ENCODE data around the gene CAPG.
"Not testable (repeated sequence)": the region's sequence is repeated elsewhere in the genome, so short reads cannot be mapped to it uniquely, and the experiment has no call there.

Gene CAPG

DNA sequence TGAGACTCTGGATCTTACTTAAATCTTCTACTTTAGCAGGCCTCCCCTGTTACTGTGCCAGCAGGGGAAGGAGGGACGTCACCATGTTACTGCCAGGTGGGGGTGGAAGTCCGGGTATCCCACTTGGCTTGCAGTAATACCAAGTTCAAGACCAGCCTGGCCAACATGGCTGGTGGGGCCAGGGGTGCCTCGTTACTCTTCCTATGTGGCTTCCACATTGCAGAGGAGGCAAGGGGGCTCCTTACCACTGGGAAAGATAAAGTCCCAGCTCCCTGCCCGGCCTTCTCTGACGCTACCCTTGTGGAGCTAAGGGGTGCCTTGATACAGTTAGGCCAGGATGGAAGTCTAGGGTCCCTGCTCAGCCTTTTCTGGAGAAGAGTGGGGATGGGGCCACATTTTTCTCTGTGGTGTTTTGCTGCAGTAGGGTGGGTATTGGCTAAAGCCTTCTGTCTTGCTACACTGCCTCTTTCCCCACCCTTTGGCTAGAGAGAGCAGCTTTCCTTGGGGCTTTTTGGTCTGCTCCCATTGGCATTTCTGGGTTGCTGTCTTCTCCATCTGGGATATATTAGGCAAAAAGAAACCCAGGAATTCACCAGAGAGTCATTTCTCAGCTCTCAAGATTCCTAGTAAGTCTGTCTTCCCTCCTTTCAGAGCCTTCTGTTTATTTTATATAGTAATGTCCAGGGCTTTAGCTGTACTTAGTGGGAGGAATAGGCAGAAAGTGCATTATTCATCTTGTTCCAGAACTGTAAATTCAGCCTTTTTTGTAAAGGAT lies 33.7 kb downstream of the CAPG start:
- DNase-seq (ENCODE audit: extremely low spot score) = no peak
- ChIA-PET CTCF (interaction anchor here (0.6 kb wide), 1 partner anchor 284 kb away, joined by 3 read pairs; no protein-coding TSS in a partner anchor), POLR2A (no interaction called here)
- TF ChIP-seq ARNT (IDR thresholded peaks at IDR 0.05) (no peak), SP1 (IDR thresholded peaks at IDR 0.05) (no peak), FOXM1 (IDR thresholded peaks at IDR 0.05; ENCODE audit: borderline replicate concordance) (no peak), SUZ12 (IDR thresholded peaks at IDR 0.05) (no peak), HDGF (IDR thresholded peaks at IDR 0.05; ENCODE audit: borderline replicate concordance) (no peak), L3MBTL2 (conservative IDR thresholded peaks at IDR 0.05) (no peak), LEF1 (IDR thresholded peaks at IDR 0.05; ENCODE audit: borderline replicate concordance) (no peak), FOXK2 (IDR thresholded peaks at IDR 0.05) (no peak), NFRKB (IDR thresholded peaks at IDR 0.05) (no peak), CTBP1 (IDR thresholded peaks at IDR 0.05; ENCODE audit: borderline replicate concordance) (no peak), ZNF384 (IDR thresholded peaks at IDR 0.05) (no peak), TARDBP (IDR thresholded peaks at IDR 0.05) (no peak), BHLHE40 (IDR thresholded peaks at IDR 0.05; ENCODE audit: borderline replicate concordance) (no peak), ELF4 (IDR thresholded peaks at IDR 0.05) (no peak), FOXA1 (IDR thresholded peaks at IDR 0.05) (no peak)
- TF ChIP-seq, protein P1, sequence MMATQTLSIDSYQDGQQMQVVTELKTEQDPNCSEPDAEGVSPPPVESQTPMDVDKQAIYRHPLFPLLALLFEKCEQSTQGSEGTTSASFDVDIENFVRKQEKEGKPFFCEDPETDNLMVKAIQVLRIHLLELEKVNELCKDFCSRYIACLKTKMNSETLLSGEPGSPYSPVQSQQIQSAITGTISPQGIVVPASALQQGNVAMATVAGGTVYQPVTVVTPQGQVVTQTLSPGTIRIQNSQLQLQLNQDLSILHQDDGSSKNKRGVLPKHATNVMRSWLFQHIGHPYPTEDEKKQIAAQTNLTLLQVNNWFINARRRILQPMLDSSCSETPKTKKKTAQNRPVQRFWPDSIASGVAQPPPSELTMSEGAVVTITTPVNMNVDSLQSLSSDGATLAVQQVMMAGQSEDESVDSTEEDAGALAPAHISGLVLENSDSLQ (IDR thresholded peaks at IDR 0.05) = no peak

DNA sequence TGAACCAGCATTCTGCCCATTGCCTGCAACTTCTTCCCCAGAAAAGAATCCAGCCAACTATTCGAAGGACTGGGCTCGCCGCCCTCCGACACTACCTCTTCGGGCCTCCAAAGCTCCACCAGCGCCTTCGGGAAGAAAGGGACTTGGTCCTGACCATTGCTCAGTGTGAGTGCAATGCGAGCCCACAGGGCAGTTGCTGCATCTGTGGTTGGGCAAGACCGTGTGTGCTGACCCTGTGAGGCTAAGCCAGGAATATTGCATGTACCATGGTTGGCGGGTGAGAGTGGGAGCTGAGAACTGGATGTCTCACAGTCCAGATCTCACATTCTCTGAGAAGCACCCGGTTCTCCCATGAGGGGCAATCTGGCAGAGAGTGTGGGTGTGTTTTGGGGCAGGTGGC lies 39.1 kb downstream of the CAPG start:
- CTCF ChIA-PET = interaction anchor here (0.7 kb wide), 1 partner anchor 13 kb away, joined by 4 read pairs; no protein-coding TSS in a partner anchor
- TF ChIP-seq, protein P1 (IDR thresholded peaks at IDR 0.05) = no peak
- TF ChIP-seq TARDBP (IDR thresholded peaks at IDR 0.05) (no peak), ELF4 (IDR thresholded peaks at IDR 0.05) (no peak), L3MBTL2 (conservative IDR thresholded peaks at IDR 0.05) (no peak), NFRKB (IDR thresholded peaks at IDR 0.05) (no peak), SUZ12 (IDR thresholded peaks at IDR 0.05) (no peak), FOXA1 (IDR thresholded peaks at IDR 0.05) (no peak), BHLHE40 (IDR thresholded peaks at IDR 0.05; ENCODE audit: borderline replicate concordance) (no peak), CTBP1 (IDR thresholded peaks at IDR 0.05; ENCODE audit: borderline replicate concordance) (no peak), ARNT (IDR thresholded peaks at IDR 0.05) (no peak), FOXK2 (IDR thresholded peaks at IDR 0.05) (no peak), HDGF (IDR thresholded peaks at IDR 0.05; ENCODE audit: borderline replicate concordance) (no peak), LEF1 (IDR thresholded peaks at IDR 0.05; ENCODE audit: borderline replicate concordance) (no peak), FOXM1 (IDR thresholded peaks at IDR 0.05; ENCODE audit: borderline replicate concordance) (no peak), SP1 (IDR thresholded peaks at IDR 0.05) (no peak), ZNF384 (IDR thresholded peaks at IDR 0.05) (no peak)

DNA sequence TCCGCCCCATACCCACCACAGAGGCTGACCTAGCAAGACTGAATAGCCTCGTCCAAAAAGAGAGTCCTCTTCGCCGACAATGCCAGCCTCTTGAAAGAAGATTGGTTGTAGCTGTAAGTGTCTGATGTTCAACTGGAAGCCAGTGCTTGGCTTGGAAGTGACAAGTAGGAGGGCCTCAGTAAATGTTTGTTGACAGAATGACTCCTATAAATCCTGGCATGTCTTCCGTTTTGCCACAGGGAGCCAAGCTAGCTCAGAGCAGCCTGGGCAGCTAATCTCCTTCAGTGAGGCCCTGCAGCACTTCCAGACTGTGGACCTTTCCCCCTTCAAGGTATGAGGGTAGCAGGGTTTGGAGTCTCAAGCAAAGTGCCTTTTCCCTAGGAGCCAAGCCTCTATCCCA lies 40.7 kb downstream of the CAPG start:
- CTCF ChIA-PET = interaction anchor here (0.9 kb wide), 1 partner anchor 183 kb away, joined by 4 read pairs; no protein-coding TSS in a partner anchor
- POLR2A ChIA-PET = no interaction called here
- TF ChIP-seq BHLHE40 (IDR thresholded peaks at IDR 0.05; ENCODE audit: borderline replicate concordance) = no peak
- no peak for TF ChIP-seq ZNF384 (IDR thresholded peaks at IDR 0.05)
- no peak for TF ChIP-seq SP1 (IDR thresholded peaks at IDR 0.05)
- DNase-seq (ENCODE audit: extremely low spot score) = no peak

More for the DNA sequence above, 39.1 kb downstream of the CAPG start:
- POLR2A ChIA-PET = interaction anchor here (0.9 kb wide), 1 partner anchor 17 kb away, joined by 3 read pairs; the partner anchor contains the start of gene RETSAT
- DNase-seq (ENCODE audit: extremely low spot score) = no peak

DNA sequence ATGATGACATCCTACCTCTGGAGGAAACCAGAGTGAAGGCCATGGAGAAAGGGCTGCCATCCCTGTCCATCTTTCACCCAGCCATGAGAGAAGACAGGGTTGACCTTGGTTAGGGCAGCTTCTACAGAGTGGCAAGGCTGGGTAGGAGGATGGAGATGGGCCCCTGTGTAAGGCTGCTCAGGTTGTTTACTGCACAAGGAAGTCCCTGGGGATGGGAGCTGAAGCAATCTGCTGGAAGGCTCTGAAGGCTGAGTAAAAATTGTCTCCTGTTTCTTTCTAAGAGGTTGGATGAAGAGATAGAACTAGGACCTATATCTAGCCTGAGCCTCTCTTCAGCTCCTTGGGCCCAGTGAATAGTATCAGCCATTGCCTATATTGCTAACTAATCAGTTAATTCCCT lies 41.2 kb downstream of the CAPG start:
- ChIA-PET CTCF (interaction anchor here (0.9 kb wide), 1 partner anchor 183 kb away, joined by 4 read pairs; no protein-coding TSS in a partner anchor), POLR2A (no interaction called here)
- DNase-seq (ENCODE audit: extremely low spot score) = no peak
- TF ChIP-seq L3MBTL2 (conservative IDR thresholded peaks at IDR 0.05) = no peak
- no peak for TF ChIP-seq BHLHE40 (IDR thresholded peaks at IDR 0.05; ENCODE audit: borderline replicate concordance)
- no peak for TF ChIP-seq TARDBP (IDR thresholded peaks at IDR 0.05)
- TF ChIP-seq SP1 (IDR thresholded peaks at IDR 0.05) = no peak
- no peak for TF ChIP-seq CTBP1 (IDR thresholded peaks at IDR 0.05; ENCODE audit: borderline replicate concordance)
- TF ChIP-seq ZNF384 (IDR thresholded peaks at IDR 0.05) = no peak
- no peak for TF ChIP-seq ARNT (IDR thresholded peaks at IDR 0.05)
- TF ChIP-seq FOXK2 (IDR thresholded peaks at IDR 0.05) = no peak

DNA sequence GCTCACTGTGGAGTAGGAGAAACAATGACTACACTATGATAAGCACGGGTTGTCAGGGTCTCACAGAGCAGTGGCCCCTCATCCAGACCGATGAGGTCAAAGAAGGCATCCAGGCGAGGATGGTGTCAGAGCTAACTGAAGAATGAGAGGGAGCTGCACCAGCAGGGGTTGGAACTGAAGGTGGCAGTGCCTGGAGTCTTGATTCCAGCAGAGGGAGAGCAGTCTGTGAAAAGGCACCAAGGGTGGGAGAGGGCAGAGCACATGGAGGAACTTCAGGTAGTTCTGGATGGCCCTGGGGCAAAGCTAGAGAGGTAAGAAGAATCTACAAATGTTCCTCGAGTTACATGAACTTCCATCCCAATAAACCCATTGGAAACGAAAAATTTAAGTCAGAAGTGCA lies 43.0 kb downstream of the CAPG start:
- ChIA-PET CTCF (interaction anchor here (0.6 kb wide), 1 partner anchor 47 kb away, joined by 3 read pairs; no protein-coding TSS in a partner anchor), POLR2A (interaction anchor here (1.0 to 2.8 kb wide), 2 partner anchors 13 to 39 kb away, joined by 4 to 9 read pairs; partner anchors contain the start of genes ELMOD3, RETSAT and TGOLN2)
- no peak for DNase-seq (ENCODE audit: extremely low spot score)
- TF ChIP-seq HDGF (IDR thresholded peaks at IDR 0.05; ENCODE audit: borderline replicate concordance) (no peak), ELF4 (IDR thresholded peaks at IDR 0.05) (no peak), TARDBP (IDR thresholded peaks at IDR 0.05) (no peak), CTBP1 (IDR thresholded peaks at IDR 0.05; ENCODE audit: borderline replicate concordance) (no peak), ARNT (IDR thresholded peaks at IDR 0.05) (no peak), L3MBTL2 (conservative IDR thresholded peaks at IDR 0.05) (no peak), FOXK2 (IDR thresholded peaks at IDR 0.05) (no peak), BHLHE40 (IDR thresholded peaks at IDR 0.05; ENCODE audit: borderline replicate concordance) (no peak), SUZ12 (IDR thresholded peaks at IDR 0.05) (no peak), FOXA1 (IDR thresholded peaks at IDR 0.05) (no peak), NFRKB (IDR thresholded peaks at IDR 0.05) (no peak), FOXM1 (IDR thresholded peaks at IDR 0.05; ENCODE audit: borderline replicate concordance) (no peak), ZNF384 (IDR thresholded peaks at IDR 0.05) (no peak), LEF1 (IDR thresholded peaks at IDR 0.05; ENCODE audit: borderline replicate concordance) (no peak), SP1 (IDR thresholded peaks at IDR 0.05) (no peak)
- TF ChIP-seq, protein P1 (IDR thresholded peaks at IDR 0.05) = no peak

DNA sequence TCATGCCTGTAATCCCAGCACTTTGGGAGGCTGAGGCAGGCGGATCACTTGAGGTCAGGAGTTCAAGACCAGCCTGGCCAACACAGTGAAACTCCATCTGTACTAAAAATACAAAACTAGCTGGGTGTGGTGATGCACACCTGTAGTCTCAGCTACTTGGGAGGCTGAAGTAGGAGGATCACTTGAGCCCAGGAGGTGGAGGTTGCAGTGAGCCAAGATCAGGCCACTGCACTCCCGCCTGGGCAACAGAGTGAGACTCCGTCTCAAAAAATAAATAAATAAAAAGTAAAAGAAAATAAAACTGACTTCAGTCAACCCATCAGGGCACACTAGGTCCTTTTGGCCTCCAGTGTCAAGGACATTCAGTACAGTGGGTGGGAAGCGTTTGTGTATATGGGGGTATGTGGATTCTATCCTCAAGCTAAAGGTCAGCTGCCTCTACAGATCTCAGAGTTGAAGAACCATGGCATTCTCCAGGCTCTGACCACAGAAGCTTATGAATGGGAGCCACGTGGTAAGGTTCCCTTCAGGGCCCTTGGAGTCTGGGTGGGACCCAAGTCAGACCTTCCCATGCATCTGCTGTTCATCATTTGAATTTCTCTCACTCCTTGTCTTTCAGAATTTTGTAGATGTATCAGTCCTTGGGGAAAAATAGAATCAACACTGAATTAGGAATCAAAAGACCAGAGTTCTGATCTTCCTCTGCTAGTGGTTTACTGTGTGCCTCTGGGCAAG lies 47.3 kb downstream of the CAPG start:
- POLR2A ChIA-PET; DNase-seq (ENCODE audit: extremely low spot score); CTCF ChIA-PET: not testable (repeated sequence)

Data from HEK293T (cell line).